Suprapubic skin (tissue), 4 donors: ENCODE data around the gene KIRREL3. TPM values are rescaled to one million over a fixed set of nuclear protein-coding genes. Genes with fewer than 3 reads are reported as not detected.

Source experiments
- DNase-seq, 2 donors: peaks; one replicate each; pipeline ENCODE4 v3.0.0-alpha.2; 2019; ENCODE audit warnings: low spot score in 2 of 2
- H3K27ac ChIP-seq: fragments of 200-600 bp; sonication (generic); one replicate; pipeline ENCODE4 v1.5.1; 2019
- H3K27me3 ChIP-seq: fragments of 200-600 bp; sonication (generic); one replicate; pipeline ENCODE4 v1.5.1; 2019
- H3K36me3 ChIP-seq: fragments of 200-600 bp; sonication (generic); one replicate; pipeline ENCODE4 v1.5.1; 2019
- H3K4me1 ChIP-seq: fragments of 200-600 bp; sonication (generic); one replicate; pipeline ENCODE4 v1.5.1; 2019
- H3K4me3 ChIP-seq: fragments of 200-600 bp; sonication (generic); one replicate; pipeline ENCODE4 v1.5.1; 2019; ENCODE audit warnings: mild to moderate bottlenecking
- H3K9me3 ChIP-seq: fragments of 200-600 bp; sonication (generic); one replicate; pipeline ENCODE4 v1.5.1; 2019
- CTCF ChIP-seq, 2 donors: fragments of 200-600 bp in 1 of 2; fragments of 450-650 bp in 1 of 2; sonication (generic) in 1 of 2; IDR thresholded peaks; one replicate each; pipeline ENCODE4 v1.5.1; 2016 to 2019; ENCODE audit warnings: antibody characterized with exemption in 2 of 2, mild to moderate bottlenecking in 1 of 2, moderate library complexity in 1 of 2
- EP300 ChIP-seq: sonication (generic); formaldehyde crosslinking; IDR thresholded peaks from one replicate; pipeline ENCODE4 v1.6.1; 2017; ENCODE audit warnings: antibody characterized with exemption
- POLR2A ChIP-seq, 2 donors: fragments of 450-650 bp; IDR thresholded peaks; one replicate each; pipeline ENCODE4 v1.6.1; 2017; ENCODE audit warnings: antibody characterized with exemption in 2 of 2, mild to moderate bottlenecking in 2 of 2, moderate library complexity in 2 of 2
- POLR2AphosphoS5 ChIP-seq, 3 donors: sonication (generic); formaldehyde crosslinking; IDR thresholded peaks; one replicate each; pipeline ENCODE4 v1.6.1; 2017; ENCODE audit warnings: antibody characterized with exemption in 3 of 3
- WGBS: methylation state at CpG from one replicate; pipeline ENCODE4 v1.1.5; 2018; 5-methylcytosine and 5-hydroxymethylcytosine counted together
- total RNA-seq, 4 donors: library from RNA; depleted of rRNA; stranded (reverse); fragments of >200 nt; gene quantifications; one replicate each; pipeline ENCODE4 v1.1.0, GENCODE V29; 2016

KIRREL3 gene
- total RNA-seq, 4 donors from 2014 or later, result 0.17 TPM; not detected in 3

GRCh38 chr11:126727381-126727780, 273.2 kb downstream of the KIRREL3 start:
- whole genome bisulfite sequencing, result 73% methylated on average over 5 of the region's 5 CpGs
- Histone ChIP-seq H3K27me3 (no peaks in the 10 kb centered on the region), H3K4me1 (peaks cover 5% of the 10 kb centered on the region), H3K36me3 (no peaks in the 10 kb centered on the region), H3K9me3 (no peaks in the 10 kb centered on the region), H3K4me3 (no peak overlapping the region), H3K27ac (no peak overlapping the region)
- DNase-seq, result no peak
- TF ChIP-seq POLR2AphosphoS5 (IDR thresholded peaks at IDR 0.05) (no peak), CTCF (IDR thresholded peaks at IDR 0.05) (no peak), POLR2A (IDR thresholded peaks at IDR 0.05) (no peak), EP300 (no peak)

- TF ChIP-seq CTCF (IDR thresholded peaks at IDR 0.05) (no peak), POLR2A (IDR thresholded peaks at IDR 0.05) (no peak), EP300 (no peak), POLR2AphosphoS5 (IDR thresholded peaks at IDR 0.05) (no peak)
- Histone ChIP-seq H3K36me3 (no peaks in the 10 kb centered on the region), H3K27ac (no peak overlapping the region), H3K4me3 (no peak overlapping the region), H3K27me3 (no peaks in the 10 kb centered on the region), H3K9me3 (no peaks in the 10 kb centered on the region), H3K4me1 (peaks cover 5% of the 10 kb centered on the region)
- 88% methylated on average over 6 of the region's 7 CpGs for WGBS
- DNase-seq, result no peak
These were observed 275.0 kb downstream of the KIRREL3 start for GRCh38 chr11:126725521-126725920.

DNA sequence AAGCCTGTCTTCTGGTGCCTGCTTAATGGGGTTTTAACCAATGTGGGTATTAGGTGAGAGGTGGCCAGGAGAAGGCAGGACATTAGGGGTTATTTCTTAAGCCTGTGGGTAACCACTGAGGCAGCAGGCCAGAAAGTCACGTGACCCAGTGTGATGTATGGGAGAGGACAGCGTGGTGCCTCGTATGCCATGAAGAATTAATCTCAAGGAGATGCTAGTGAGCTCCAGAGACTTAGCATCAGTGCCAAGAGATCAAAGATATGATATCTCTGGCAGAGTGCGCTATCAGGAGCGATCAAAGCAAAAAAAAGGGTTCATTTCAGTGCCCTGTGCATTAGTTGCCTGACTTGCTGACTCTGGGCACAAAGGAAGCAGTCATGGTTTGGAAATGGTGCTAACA, 275.5 kb downstream of the KIRREL3 start:
- TF ChIP-seq POLR2A (IDR thresholded peaks at IDR 0.05), result no peak
- TF ChIP-seq CTCF (IDR thresholded peaks at IDR 0.05), result no peak
- no peak for TF ChIP-seq EP300
- no peak for TF ChIP-seq POLR2AphosphoS5 (IDR thresholded peaks at IDR 0.05)
- no peak overlapping the region for H3K4me3 ChIP-seq
- no peaks in the 10 kb centered on the region for H3K9me3 ChIP-seq
- peaks cover 5% of the 10 kb centered on the region for H3K4me1 ChIP-seq
- no peak for DNase-seq
- H3K27ac ChIP-seq, result no peak overlapping the region
- no peaks in the 10 kb centered on the region for H3K36me3 ChIP-seq
- no peaks in the 10 kb centered on the region for H3K27me3 ChIP-seq
- 59% methylated on average over 5 of the region's 5 CpGs for WGBS

GRCh38 chr11:126723665-126724045, 276.9 kb downstream of the KIRREL3 start:
- Histone ChIP-seq H3K4me1 (peaks cover 5% of the 10 kb centered on the region), H3K27me3 (no peaks in the 10 kb centered on the region), H3K27ac (no peak overlapping the region), H3K9me3 (no peaks in the 10 kb centered on the region), H3K4me3 (no peak overlapping the region), H3K36me3 (no peaks in the 10 kb centered on the region)
- DNase-seq, result no peak
- WGBS, result 37% methylated on average over 1 of the region's 1 CpG
- no peak for TF ChIP-seq POLR2A (IDR thresholded peaks at IDR 0.05)
- TF ChIP-seq CTCF (IDR thresholded peaks at IDR 0.05), result no peak
- no peak for TF ChIP-seq EP300
- no peak for TF ChIP-seq POLR2AphosphoS5 (IDR thresholded peaks at IDR 0.05)

GRCh38 chr11:126722956-126723664, 277.5 kb downstream of the KIRREL3 start:
- Histone ChIP-seq H3K4me3 (no peak overlapping the region), H3K27me3 (no peaks in the 10 kb centered on the region), H3K27ac (no peak overlapping the region), H3K4me1 (peaks cover 10% of the 10 kb centered on the region), H3K36me3 (no peaks in the 10 kb centered on the region), H3K9me3 (no peaks in the 10 kb centered on the region)
- TF ChIP-seq CTCF (IDR thresholded peaks at IDR 0.05) (no peak), EP300 (no peak), POLR2AphosphoS5 (IDR thresholded peaks at IDR 0.05) (no peak), POLR2A (IDR thresholded peaks at IDR 0.05) (no peak)
- WGBS, result 96% methylated on average over 6 of the region's 6 CpGs
- no peak for DNase-seq
